NB4 (cell line): ENCODE results near the gene MAP3K8.
A peak's percentile ranks its signal among the peaks of the same experiment; 100 is the strongest.
"Not testable (repeated sequence)": the region's sequence is repeated elsewhere in the genome, so short reads cannot be mapped to it uniquely, and the experiment has no call there.

Source experiments
- DNase-seq: peaks from one replicate; pipeline ENCODE4 v3.0.0; 2010; ENCODE audit warnings: low read depth
- H3K4me3 ChIP-seq: one replicate; pipeline ENCODE4 v1.5.1; 2011; ENCODE audit warnings: mild to moderate bottlenecking, low read depth, low read length, moderate library complexity
- MYC ChIP-seq: IDR thresholded peaks from 2 replicates; pipeline ENCODE4 v1.6.1; 2011; ENCODE audit warnings: low read depth, low read length
- POLR2A ChIP-seq: IDR thresholded peaks from 2 replicates; pipeline ENCODE4 v1.6.1; 2011; ENCODE audit warnings: mild to moderate bottlenecking; ENCODE audit not compliant: insufficient read length; ENCODE audit errors: extremely low read depth
- TF ChIP-seq, protein P1 (sequence below): IDR thresholded peaks from 2 replicates; pipeline ENCODE4 v1.6.1; 2011; ENCODE audit warnings: low read depth, low read length
- TF ChIP-seq, protein P2 (sequence below): IDR thresholded peaks from one replicate; pipeline ENCODE4 v1.5.1; 2012; ENCODE audit warnings: low read depth, low read length

The MAP3K8 gene

DNA sequence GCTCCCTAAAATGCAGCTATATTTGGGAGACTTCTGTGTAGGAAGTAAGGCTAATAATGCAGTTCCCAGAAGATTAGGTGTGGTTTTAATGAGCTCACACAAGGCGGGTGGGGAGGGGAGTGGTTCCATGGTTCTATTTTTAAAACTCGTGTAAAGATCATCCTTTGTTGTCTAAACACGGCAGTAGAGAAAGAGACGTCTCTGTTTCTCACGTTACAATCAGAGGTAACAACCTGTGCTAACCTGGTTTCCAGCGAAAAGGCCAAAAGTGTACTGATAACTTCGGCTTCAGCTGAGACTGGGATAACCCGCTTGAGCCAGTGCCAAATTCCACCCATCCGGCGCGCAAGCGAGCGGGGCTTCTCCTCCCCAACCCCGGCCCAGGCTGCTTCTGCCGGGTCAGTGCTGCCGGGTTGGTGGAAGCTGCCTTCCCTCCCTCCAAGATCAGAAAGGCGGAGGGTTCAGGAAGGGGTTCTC is 2.5 kb upstream of the MAP3K8 start:
- peak; percentile 48 for DNase-seq
- TF ChIP-seq POLR2A, result no peak
- TF ChIP-seq, protein P1, sequence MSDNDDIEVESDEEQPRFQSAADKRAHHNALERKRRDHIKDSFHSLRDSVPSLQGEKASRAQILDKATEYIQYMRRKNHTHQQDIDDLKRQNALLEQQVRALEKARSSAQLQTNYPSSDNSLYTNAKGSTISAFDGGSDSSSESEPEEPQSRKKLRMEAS, result no peak
- TF ChIP-seq, protein P2, sequence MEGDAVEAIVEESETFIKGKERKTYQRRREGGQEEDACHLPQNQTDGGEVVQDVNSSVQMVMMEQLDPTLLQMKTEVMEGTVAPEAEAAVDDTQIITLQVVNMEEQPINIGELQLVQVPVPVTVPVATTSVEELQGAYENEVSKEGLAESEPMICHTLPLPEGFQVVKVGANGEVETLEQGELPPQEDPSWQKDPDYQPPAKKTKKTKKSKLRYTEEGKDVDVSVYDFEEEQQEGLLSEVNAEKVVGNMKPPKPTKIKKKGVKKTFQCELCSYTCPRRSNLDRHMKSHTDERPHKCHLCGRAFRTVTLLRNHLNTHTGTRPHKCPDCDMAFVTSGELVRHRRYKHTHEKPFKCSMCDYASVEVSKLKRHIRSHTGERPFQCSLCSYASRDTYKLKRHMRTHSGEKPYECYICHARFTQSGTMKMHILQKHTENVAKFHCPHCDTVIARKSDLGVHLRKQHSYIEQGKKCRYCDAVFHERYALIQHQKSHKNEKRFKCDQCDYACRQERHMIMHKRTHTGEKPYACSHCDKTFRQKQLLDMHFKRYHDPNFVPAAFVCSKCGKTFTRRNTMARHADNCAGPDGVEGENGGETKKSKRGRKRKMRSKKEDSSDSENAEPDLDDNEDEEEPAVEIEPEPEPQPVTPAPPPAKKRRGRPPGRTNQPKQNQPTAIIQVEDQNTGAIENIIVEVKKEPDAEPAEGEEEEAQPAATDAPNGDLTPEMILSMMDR, result no peak
- no peak for TF ChIP-seq MYC
- H3K4me3 ChIP-seq, result no peak overlapping the region

DNA sequence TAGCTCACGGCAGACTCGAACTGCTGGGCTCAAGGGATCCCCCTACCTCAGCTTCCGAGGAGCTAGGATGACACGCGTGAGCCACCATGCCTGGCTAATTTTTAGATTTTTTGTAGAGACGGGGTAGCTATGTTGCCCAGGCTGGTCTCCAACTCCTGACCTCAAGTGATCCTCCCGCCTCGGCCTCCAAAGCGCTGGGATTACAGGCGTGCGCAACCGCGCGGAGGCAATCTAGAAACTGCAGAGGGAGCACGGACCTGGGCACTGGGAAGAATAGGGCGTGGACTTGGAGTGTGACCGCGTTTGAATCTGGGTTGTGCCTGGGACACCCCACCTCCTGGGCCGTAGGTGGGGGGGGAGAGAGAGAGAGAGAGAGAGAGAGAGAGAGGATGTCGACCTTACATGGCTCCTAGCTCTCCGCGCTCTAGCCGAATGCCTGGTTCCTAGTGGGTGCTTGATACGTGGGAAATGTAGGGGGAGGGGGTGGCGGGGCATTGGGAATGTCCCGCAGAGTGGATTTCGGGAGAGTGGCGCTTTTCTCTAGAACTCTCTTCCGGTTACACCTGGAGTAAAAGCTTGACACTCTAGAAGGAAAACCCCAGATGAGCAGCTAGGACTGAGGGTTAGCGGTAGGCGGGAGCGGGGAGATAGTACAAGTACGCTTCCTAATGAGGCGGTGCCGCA is 1.2 kb upstream of the MAP3K8 start:
- TF ChIP-seq, protein P1, result no peak
- TF ChIP-seq, protein P2, result no peak
- TF ChIP-seq POLR2A (no peak), MYC (no peak)
- H3K4me3 ChIP-seq, result peak overlapping the region; percentile 59
- DNase-seq, result no peak

DNA sequence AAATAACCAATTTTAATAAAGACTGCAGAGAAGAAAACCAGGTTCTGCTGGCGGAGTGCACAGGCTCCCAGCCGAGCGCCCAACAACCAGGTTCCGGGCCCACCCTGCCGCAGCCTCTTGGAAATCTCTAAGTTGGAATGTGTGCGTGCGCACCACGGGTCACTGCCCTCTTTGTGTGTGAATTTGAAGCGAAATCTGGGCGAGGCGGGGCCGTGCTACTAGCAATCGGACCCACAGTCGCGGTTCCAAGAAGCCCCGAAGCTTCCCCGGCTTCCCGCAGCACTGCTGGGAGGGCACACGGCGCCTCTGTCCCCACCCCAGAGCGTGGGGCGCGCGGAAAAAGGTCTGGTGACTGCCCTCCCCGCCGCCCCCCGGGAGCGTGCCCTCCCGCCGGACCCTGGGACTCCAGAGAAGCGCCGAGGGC is 666 bp upstream of the MAP3K8 start:
- TF ChIP-seq, protein P2, result no peak
- TF ChIP-seq, protein P1, result no peak
- TF ChIP-seq MYC, result no peak
- peak overlapping the region; percentile 59 for H3K4me3 ChIP-seq
- peak; percentile 70 for DNase-seq

DNA sequence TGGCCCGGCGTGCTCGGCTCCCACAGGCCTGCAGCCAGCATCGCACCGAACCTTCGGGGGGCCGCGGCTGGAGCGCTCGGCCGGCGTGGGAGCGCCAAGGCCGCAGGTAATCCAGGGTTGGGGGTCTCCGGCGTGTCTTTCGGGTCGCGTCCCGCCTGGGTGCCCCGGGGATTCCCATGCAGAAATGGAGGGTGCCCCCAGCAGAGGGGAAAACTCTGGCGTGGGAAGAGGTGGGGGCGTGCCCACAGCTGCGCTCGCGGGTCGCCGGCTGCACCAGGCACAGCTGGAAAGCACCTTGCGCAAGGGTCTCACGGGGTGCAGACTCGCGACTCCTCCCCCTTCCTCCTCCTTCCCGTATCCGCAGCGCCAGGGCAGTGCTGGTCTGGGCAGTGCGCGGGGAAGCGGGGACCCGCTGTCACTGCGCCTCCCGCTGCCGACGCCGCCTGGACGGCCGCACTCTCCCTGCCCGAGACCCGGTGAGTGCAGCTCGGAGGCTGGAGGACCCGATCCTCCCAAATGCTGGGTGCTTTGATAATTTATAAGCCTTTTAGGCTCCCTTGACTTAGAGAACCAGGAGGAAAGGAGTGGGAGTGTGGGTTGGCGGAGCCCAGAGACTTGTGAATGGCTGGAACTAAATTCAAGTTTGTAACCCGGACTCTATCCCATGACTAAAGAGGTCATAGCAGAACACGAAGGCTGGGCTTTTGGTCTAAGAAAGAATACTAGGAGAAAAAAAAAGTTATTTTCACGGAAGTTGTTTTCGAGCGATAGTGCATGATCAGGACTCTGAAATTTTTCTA is 489 bp downstream of the MAP3K8 start:
- TF ChIP-seq POLR2A, result peak; percentile 55
- TF ChIP-seq, protein P2, result no peak
- no peak for TF ChIP-seq MYC
- TF ChIP-seq, protein P1, result peak; percentile 64
- H3K4me3 ChIP-seq, result peak overlapping the region; percentile 75
- peak; percentile 92 for DNase-seq

DNA sequence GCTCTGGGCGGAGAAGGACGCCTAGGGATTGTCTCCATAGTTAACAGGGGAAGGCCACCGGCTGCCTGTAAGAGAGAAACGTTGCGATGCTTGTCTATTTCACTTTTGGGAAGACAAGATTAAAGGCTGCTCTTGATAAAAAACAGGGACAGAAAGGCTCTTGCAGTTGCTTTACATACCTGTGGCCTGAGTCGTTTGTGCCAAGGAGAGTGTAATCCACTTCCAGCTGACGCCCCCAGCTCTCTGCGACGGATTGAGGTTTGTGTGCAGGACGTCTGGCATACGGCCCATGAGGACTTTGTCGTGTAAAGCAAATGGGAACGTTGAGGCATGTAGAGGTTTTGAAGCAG is 1.1 kb downstream of the MAP3K8 start:
- DNase-seq, result peak; percentile 66
- TF ChIP-seq MYC (no peak), POLR2A (no peak)
- TF ChIP-seq, protein P1, result no peak
- TF ChIP-seq, protein P2, result no peak
- H3K4me3 ChIP-seq, result peak overlapping the region; percentile 75

DNA sequence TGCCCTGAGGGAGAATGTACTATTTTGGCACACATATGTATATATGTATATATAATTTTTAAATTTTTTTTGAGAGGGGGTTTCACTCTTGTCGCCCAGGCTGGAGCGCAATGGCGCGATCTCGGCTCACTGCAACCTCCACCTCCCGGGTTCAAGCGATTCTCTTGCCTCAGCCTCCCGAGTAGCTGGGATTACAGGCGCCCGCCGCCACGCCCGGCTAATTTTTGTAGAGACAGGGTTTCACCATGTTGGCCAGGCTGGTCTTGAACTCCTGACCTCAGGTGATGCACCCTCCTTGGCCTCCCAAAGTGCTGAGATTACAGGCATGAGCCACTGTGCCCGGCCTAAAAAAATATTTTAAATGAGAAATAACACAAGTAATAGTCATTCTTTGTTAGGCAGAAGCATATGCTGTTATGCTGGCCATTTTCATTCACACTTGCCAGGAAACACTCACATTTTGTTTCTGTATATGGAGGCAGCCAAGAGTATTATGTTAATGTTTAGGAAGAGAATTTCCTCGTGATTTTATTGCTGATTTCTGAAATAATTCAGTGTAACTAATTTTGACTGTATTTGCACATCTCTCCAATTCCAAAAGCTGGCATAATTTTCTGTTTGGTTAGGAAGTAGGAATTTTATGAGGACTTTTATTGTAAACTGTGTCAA is 1.6 kb downstream of the MAP3K8 start:
- DNase-seq, result not testable (repeated sequence)
- peak overlapping the region; percentile 75 for H3K4me3 ChIP-seq
